Fibroblast of gingiva (primary cell): Measurements from ENCODE around the gene CEP164.

Experiments
- DNase-seq: peaks from one replicate; pipeline ENCODE4 v3.0.0-alpha.2; 2011; ENCODE audit warnings: low read depth

CEP164 gene

GRCh38 chr11:117327567-117328374 is at the start of gene CEP164:
CEP164 (plus strand) TSS chr11:117327854; CDS start chr11:117338587, 10,733 bp downstream.
- DNase-seq = peak; percentile 97

- no peak for DNase-seq
Observed at GRCh38 chr11:117278347-117278746, 49.3 kb upstream of the CEP164 start.

GRCh38 chr11:117279711-117280376 is 47.8 kb upstream of the CEP164 start:
- no peak for DNase-seq

- peak; percentile 88 for DNase-seq
Observed at GRCh38 chr11:117281159-117281558, 46.5 kb upstream of the CEP164 start.

- DNase-seq = no peak
Observed at GRCh38 chr11:117281869-117282268, 45.8 kb upstream of the CEP164 start.

GRCh38 chr11:117282956-117283355 is 44.7 kb upstream of the CEP164 start:
- no peak for DNase-seq

GRCh38 chr11:117284053-117284452 is 43.6 kb upstream of the CEP164 start:
- no peak for DNase-seq

GRCh38 chr11:117286588-117286987 is 41.1 kb upstream of the CEP164 start:
- DNase-seq = no peak

GRCh38 chr11:117287668-117288067 is 40.0 kb upstream of the CEP164 start:
- DNase-seq = no peak

GRCh38 chr11:117289795-117290194 is 37.9 kb upstream of the CEP164 start:
- DNase-seq = no peak

GRCh38 chr11:117290809-117291396 is 36.8 kb upstream of the CEP164 start, which contains the start of gene BACE1-AS:
BACE1-AS (plus strand) TSS chr11:117291346.
- DNase-seq = no peak

- DNase-seq = no peak
Observed at GRCh38 chr11:117292616-117293015, 35.0 kb upstream of the CEP164 start.

- no peak for DNase-seq
Observed at GRCh38 chr11:117295438-117296137, 32.1 kb upstream of the CEP164 start.

GRCh38 chr11:117296881-117297280 is 30.8 kb upstream of the CEP164 start:
- DNase-seq = no peak

GRCh38 chr11:117298195-117298594 is 29.5 kb upstream of the CEP164 start:
- no peak for DNase-seq

GRCh38 chr11:117299351-117300282 is 28.0 kb upstream of the CEP164 start:
- no peak for DNase-seq

GRCh38 chr11:117300283-117300663 is 27.4 kb upstream of the CEP164 start:
- peak; percentile 6 for DNase-seq

GRCh38 chr11:117300773-117301172 is 26.9 kb upstream of the CEP164 start:
- no peak for DNase-seq

GRCh38 chr11:117302228-117302627 is 25.4 kb upstream of the CEP164 start:
- DNase-seq = no peak

- DNase-seq = no peak
Observed at GRCh38 chr11:117303101-117303500, 24.6 kb upstream of the CEP164 start.

- no peak for DNase-seq
Observed at GRCh38 chr11:117303646-117304315, 23.9 kb upstream of the CEP164 start.
